ENCODE measurements around the gene GRIK4.
A peak's percentile ranks its signal among the peaks of the same experiment; 100 is the strongest.

The GRIK4 gene

GRCh38 chr11:120666121-120666639, 154.6 kb downstream of the GRIK4 start:
- no peak for DNase-seq (ENCODE audit: low read depth in 2 of 2)

DNA sequence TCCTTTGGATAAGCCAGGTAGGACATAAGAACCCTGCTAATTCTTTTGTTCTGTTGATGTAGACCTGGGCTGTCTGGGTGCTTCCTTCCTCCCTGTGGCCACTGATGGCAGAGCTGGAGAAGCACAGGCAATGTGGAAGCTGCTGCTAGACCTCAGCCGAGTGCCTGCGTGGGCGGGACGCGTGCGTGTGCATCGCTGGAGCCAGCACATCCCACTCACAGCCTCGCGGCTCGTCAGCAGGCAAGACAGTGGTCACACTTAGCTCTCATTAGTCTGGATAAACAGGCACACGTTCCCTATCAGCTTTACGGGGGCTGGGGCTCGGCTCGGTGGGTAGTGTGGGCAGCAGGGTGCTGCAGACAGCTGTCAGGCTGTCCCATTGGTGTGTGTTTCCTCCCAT, 155.7 kb downstream of the GRIK4 start:
- no peak for DNase-seq (ENCODE audit: low read depth in 2 of 2)

- no peak for DNase-seq (ENCODE audit: low read depth in 2 of 2)
Observed at GRCh38 chr11:120667934-120668333, 156.4 kb downstream of the GRIK4 start.

DNA sequence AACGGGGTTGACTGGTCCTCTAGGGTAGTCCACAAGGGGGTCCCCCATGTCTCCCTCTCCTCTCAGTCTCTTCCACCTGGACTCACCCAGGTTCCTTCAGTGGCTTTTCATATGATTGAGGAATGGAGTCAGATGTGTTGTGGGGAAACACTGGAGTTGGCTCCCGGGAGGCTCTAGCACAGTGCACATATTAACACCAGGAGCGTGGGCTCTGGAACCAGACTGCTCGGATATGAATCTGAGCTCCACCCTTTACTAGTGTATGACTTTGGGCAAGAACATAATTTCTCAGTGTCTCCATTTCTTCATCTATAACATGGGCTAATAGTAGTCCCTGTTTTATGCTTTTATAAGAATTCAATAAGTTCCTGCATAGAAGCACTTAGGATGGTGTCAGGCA, 157.0 kb downstream of the GRIK4 start:
- no peak for DNase-seq (ENCODE audit: low read depth in 2 of 2)

DNA sequence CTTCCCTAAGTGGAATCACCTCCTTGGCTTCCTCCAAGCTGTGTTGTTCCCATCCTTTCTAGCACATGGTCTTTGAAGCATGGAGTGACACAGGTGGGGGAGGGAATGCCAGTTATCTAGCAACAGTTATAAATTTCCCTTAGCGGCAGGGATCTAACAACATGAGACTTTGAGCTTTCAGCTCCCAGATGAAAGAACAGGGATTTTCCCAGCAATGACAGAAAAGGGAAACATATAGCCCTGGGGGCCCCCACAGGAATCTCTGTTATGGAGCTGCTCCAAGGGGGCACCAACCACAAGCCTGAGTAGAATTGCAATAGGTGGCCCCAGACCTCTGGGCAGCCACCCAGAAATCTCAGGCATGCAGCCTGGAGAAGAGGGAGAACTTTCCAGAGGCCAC, 163.0 kb downstream of the GRIK4 start:
- peak; percentile 43 to 49 for DNase-seq (ENCODE audit: low read depth in 2 of 2)

- no peak for DNase-seq (ENCODE audit: low read depth in 2 of 2)
Observed at GRCh38 chr11:120675171-120675570, 163.6 kb downstream of the GRIK4 start.

DNA sequence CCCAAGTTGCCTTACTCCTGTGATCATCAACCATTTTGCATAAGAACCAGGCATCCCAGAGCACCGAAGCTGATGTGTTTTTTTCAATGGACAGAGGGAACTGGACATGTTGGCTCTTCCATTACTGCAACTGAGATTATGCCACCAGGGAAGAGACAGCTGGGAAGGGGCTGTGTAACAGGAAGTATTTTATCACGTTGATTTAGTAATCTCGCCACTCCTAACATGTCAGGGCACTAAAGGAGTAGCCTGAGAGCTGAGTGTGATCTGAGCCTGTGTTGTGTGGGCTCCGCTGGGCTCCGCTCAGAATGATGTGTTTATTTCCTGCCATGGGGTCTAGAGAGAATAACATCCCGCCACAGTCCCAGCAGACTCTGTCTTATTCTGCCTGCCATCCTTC, 165.4 kb downstream of the GRIK4 start:
- no peak for DNase-seq (ENCODE audit: low read depth in 2 of 2)

DNA sequence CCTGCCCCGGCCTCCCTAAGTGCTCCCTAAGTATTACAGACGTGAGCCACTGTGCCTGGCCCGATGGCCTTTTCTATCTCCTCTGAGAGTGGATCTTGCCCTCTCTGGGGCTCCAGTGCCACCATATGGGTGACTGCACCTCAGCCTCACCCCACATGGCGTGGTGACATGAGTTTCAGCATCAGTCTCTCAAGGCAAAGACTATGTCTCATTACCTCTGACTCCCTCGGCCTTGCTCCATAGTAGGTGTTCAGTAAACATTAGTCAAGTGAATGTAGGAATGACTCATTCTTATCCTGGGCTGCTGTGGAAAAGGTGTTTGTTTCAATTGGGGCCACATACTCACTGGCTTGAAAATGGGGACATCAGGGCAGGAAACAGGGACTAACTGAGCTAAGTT, 168.8 kb downstream of the GRIK4 start:
- DNase-seq (ENCODE audit: low read depth in 2 of 2), result no peak

- DNase-seq (ENCODE audit: low read depth in 2 of 2), result no peak
Observed at GRCh38 chr11:120681434-120682331, 170.1 kb downstream of the GRIK4 start.

DNA sequence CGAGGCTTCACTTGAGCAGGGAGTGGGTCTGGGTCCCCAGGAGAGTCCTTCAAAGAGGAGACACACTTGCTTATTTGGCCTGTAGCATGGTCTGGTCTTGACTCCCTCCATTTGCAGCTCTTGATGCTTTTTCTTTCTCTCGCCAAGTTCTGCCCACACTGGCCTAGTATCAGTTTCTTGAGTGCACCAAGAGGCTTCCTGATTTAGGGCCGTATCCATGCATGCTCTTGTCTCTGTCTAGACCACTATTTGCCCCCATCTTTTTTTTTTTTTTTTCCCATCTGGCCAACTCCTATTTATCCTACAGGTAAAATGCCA, 170.7 kb downstream of the GRIK4 start:
- no peak for DNase-seq (ENCODE audit: low read depth in 2 of 2)

- DNase-seq (ENCODE audit: low read depth in 2 of 2), result no peak
Observed at GRCh38 chr11:120682866-120683265, 171.3 kb downstream of the GRIK4 start.

- DNase-seq (ENCODE audit: low read depth in 2 of 2), result no peak
Observed at GRCh38 chr11:120686516-120686915, 175.0 kb downstream of the GRIK4 start.

- no peak for DNase-seq (ENCODE audit: low read depth in 2 of 2)
Observed at GRCh38 chr11:120688163-120688562, 176.6 kb downstream of the GRIK4 start.

- no peak for DNase-seq (ENCODE audit: low read depth in 2 of 2)
Observed at GRCh38 chr11:120689596-120690275, 178.2 kb downstream of the GRIK4 start.

- DNase-seq (ENCODE audit: low read depth in 2 of 2), result no peak
Observed at GRCh38 chr11:120690406-120690805, 178.9 kb downstream of the GRIK4 start.

GRCh38 chr11:120694726-120695125, 183.2 kb downstream of the GRIK4 start:
- no peak for DNase-seq (ENCODE audit: low read depth in 2 of 2)

GRCh38 chr11:120695426-120695825, 183.9 kb downstream of the GRIK4 start:
- DNase-seq (ENCODE audit: low read depth in 2 of 2), result no peak

- DNase-seq (ENCODE audit: low read depth in 2 of 2), result no peak
Observed at GRCh38 chr11:120695939-120696338, 184.4 kb downstream of the GRIK4 start.

- DNase-seq (ENCODE audit: low read depth in 2 of 2), result no peak
Observed at GRCh38 chr11:120696597-120697218, 185.2 kb downstream of the GRIK4 start.

- DNase-seq (ENCODE audit: low read depth in 2 of 2), result no peak
Observed at GRCh38 chr11:120698918-120699317, 187.4 kb downstream of the GRIK4 start.

DNA sequence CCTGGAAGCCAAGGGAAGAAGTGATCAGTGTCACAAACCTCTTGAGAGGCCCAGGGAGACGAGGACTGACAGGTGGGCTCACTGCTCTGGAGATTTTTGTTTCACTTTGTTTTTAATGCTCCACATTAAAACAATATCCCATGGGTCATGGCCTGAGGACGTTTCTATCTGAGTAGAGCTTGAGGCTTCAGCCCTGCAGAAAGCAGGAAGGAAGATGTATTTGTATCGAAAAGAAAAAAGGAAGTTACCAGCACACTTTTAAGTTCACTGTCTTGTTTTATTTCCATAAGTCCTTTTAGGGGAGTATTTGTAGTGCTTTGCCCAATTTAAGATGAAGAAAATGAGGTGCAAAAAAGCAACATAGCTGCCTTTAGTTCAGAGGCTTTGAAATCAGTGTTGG, 191.1 kb downstream of the GRIK4 start:
- DNase-seq (ENCODE audit: low read depth in 2 of 2), result no peak

DNA sequence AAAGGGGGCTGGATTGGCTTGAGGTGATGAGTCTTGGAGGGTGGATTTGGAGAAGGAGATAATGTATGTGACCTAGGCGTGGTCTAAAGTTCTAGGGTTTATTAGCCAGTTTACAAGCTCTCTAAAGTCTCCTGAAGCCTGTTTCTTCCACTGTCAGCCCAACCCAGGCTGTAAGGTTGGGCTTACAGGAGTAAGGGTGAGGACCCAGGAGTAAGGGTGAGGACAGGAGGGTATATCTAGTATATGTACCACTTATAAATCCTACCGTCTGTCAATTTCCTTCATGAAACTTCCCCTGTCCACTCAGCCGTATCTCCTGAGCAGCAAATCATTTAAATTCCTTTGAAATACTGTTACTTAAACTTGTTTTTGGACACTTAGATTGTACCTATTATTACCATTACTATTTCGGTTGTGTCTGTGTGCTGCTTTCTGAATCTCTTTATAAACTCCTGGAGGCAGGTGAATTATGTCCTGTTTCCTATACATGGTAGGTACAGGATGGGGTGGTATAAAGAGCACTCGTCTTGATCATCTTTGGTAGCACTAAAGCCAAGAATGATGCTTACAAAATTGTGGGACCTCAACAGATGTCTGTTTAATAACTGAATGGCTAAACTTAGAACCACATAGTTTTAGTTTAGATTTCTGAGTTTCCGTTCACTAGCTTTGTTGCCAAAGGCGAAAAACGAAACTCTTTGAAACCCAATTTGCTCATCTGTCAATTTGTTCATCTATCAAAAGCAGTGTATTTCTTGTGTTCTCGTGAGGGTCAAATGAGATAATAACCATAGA, 192.0 kb downstream of the GRIK4 start:
- DNase-seq (ENCODE audit: low read depth in 2 of 2), result no peak

Data from fibroblast of skin of left biceps (primary cell).